BE2C (cell line): ENCODE results near the gene HTRA3.
"Not testable (repeated sequence)": the region's sequence is repeated elsewhere in the genome, so short reads cannot be mapped to it uniquely, and the experiment has no call there.

Source experiments
- DNase-seq: peaks from one replicate; pipeline ENCODE4 v3.0.0-alpha.2; 2020
- H3K27me3 ChIP-seq: fragments of 250-450 bp; sonication (Bioruptor Pico); 2 replicates; pipeline ENCODE4 v1.5.1; 2020; ENCODE audit warnings: mild to moderate bottlenecking
- H3K36me3 ChIP-seq: fragments of 250-450 bp; sonication (Bioruptor Pico); 2 replicates; pipeline ENCODE4 v1.5.1; 2020; ENCODE audit warnings: mild to moderate bottlenecking
- H3K4me1 ChIP-seq: fragments of 250-450 bp; sonication (Bioruptor Pico); 2 replicates; pipeline ENCODE4 v1.5.1; 2020
- H3K4me3 ChIP-seq: 2 replicates; pipeline ENCODE4 v1.5.1; 2011; ENCODE audit warnings: low read depth, low read length
- H3K9me3 ChIP-seq: fragments of 250-450 bp; sonication (Bioruptor Pico); 2 replicates; pipeline ENCODE4 v1.5.1; 2020
- TF ChIP-seq, protein P1 (sequence below): IDR thresholded peaks from 2 replicates; pipeline ENCODE4 v1.5.1; 2012; ENCODE audit warnings: mild to moderate bottlenecking, low read depth, low read length

The HTRA3 gene

DNA sequence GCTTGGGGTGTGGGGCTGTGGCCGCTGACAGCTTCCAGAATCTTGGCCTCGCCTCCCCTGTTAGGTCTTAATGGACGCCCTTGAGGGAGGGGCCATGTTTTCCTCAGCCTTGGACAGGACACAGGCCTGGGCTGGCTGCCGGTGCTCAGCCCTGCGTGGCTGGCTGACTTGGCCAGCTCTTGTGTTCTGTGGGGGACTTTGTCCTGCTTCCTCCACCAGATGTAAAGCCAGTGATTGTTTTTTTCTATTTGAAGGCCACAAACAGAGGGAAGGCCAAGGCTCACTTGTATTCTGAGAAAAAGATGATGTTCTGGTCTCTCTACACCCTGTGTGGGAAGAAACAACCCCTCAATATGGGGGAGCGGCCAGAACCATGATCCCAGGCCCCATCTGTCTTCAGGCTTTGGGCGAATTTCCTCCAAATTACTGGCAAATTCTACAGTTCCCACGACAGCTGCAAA is 71.3 kb downstream of the HTRA3 start:
- Histone ChIP-seq H3K4me3 (no peak overlapping the region), H3K36me3 (no peaks in the 10 kb centered on the region), H3K4me1 (no peaks in the 10 kb centered on the region), H3K9me3 (0 out of 2 replicates have a peak, but pooled peaks cover 3% of the 10 kb centered on the region), H3K27me3 (no peaks in the 10 kb centered on the region)
- TF ChIP-seq, protein P1, sequence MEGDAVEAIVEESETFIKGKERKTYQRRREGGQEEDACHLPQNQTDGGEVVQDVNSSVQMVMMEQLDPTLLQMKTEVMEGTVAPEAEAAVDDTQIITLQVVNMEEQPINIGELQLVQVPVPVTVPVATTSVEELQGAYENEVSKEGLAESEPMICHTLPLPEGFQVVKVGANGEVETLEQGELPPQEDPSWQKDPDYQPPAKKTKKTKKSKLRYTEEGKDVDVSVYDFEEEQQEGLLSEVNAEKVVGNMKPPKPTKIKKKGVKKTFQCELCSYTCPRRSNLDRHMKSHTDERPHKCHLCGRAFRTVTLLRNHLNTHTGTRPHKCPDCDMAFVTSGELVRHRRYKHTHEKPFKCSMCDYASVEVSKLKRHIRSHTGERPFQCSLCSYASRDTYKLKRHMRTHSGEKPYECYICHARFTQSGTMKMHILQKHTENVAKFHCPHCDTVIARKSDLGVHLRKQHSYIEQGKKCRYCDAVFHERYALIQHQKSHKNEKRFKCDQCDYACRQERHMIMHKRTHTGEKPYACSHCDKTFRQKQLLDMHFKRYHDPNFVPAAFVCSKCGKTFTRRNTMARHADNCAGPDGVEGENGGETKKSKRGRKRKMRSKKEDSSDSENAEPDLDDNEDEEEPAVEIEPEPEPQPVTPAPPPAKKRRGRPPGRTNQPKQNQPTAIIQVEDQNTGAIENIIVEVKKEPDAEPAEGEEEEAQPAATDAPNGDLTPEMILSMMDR = no peak
- DNase-seq = no peak

DNA sequence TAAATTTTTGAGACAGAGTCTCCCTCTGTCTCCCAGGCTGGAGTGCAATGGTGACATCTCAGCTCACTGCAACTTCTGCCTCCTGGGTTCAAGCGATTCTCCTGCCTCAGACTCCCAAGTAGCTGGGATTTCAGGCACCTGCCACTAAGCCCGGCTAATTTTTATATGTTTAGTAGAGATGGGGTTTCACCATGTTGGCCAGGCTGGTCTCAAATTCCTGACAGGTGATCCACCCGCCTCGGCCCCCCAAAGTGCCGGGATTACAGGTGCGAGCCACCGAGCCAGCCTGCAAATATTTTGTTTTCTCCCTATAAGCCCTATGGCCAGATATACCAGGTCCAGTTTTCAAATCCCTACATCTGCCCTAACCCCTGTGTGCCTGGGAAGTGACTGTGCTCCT is 71.7 kb downstream of the HTRA3 start:
- H3K4me1 ChIP-seq, H3K27me3 ChIP-seq, H3K9me3 ChIP-seq, DNase-seq, H3K36me3 ChIP-seq, H3K4me3 ChIP-seq: not testable (repeated sequence)

DNA sequence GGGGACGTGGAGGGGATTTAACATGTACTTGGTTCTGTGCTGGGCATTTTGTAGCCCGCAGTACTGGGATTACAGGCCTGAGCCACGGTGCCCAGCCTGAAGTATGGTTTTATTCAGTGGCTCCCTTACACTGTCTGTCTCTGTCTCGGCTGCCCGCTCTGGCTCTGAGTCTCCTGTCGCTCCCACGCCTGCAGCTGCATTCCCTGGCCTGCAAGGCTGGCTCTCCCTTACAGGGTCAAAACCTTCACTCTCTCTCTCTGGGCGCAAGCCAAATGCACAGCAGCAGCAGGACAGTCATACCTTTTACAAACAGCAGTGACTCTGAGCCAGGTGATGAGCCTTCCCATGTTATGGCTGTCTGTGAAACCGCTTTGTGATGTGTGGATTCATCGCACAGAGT is 72.1 kb downstream of the HTRA3 start:
- no peak for DNase-seq
- H3K4me3 ChIP-seq = no peak overlapping the region
- no peaks in the 10 kb centered on the region for H3K36me3 ChIP-seq
- no peaks in the 10 kb centered on the region for H3K4me1 ChIP-seq
- TF ChIP-seq, protein P1 = no peak
- H3K9me3 ChIP-seq = 0 out of 2 replicates have a peak, but pooled peaks cover 3% of the 10 kb centered on the region
- H3K27me3 ChIP-seq = no peaks in the 10 kb centered on the region

DNA sequence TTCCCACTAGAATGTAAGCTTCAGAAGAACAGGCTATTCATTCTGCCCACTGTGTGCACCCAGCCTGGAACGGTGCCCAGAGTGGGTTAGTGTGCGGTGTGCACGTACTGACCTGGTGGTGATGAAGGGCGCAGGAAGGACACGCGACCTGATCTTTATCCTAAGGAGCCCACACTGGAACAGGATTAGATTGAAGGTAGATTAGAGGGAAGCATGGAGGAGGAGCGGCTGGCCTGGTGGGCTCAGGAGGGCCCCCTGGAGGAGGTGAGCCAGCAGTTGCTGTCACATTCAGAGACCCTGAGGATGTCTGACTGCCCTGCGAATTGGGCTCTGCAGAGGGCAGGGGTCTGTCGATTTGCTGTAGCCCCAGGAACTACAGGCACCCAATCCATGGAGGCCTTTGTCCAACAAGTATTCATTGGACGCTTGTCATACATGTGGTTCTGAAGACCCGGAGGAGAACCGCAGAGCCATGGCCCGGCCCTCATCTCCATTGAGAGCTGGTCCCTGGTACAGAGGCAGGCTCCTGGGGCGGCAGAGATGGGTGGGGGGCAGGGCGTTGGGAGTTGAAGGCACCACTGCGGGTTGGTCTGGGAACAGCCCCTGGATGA is 73.2 kb downstream of the HTRA3 start:
- Histone ChIP-seq H3K27me3 (no peaks in the 10 kb centered on the region), H3K4me1 (no peaks in the 10 kb centered on the region), H3K4me3 (no peak overlapping the region), H3K9me3 (no peaks in the 10 kb centered on the region), H3K36me3 (no peaks in the 10 kb centered on the region)
- no peak for DNase-seq
- TF ChIP-seq, protein P1 = peak; percentile 53

DNA sequence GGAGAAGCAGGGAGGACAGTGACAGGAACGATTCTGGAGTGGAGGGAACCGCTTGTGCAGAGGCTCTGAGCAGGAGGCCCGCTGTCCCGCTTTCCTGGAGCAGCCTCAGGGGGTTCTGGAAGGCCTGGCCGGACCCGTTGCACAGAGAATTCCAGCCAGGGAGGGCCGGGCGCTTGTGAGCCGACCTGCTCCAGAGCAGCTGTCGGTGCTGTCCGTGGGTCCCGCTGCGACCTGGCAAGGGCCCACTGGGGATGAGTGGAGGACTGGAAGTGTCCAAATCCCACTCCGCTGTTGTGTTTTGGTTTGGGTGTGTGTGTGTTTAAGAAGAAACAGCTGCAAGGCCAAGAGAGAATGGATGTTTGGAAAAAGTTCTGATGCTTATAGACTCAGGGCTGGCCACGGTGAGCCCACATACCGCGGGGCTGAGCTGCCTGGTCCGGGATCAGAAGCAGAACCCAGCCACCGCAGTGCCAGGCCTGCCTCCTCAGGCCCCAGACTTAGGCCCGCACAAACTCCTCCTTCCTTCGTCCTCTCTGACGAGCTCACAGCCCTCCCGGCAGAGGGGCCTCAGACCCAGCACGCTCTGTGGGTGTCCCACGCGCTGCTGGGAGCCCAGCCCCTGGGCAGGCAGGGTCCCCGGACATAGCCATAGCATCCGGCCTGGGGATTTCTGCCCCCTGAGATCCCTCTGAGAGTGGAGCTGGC is 73.9 kb downstream of the HTRA3 start:
- TF ChIP-seq, protein P1 = no peak
- H3K27me3 ChIP-seq = no peaks in the 10 kb centered on the region
- no peak overlapping the region for H3K4me3 ChIP-seq
- H3K4me1 ChIP-seq = no peaks in the 10 kb centered on the region
- H3K36me3 ChIP-seq = no peaks in the 10 kb centered on the region
- no peak for DNase-seq
- no peaks in the 10 kb centered on the region for H3K9me3 ChIP-seq

DNA sequence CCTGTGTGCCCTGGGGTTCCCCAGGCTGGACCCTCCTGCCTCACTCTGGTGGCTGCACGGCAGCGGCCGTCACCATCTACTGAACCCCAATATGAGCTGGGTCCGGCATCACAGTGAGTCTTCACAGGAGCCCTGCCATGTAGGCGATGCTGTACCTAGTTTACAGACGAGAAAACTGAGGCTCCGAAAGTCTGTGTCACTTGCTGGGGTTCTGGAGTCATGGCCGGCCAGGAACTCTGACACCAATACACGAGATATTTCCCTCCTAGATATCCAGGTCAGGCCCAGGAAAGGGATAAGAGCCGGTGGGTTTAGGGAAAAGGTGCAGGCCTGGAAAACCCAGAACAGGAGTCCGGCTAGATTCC is 74.4 kb downstream of the HTRA3 start:
- no peaks in the 10 kb centered on the region for H3K36me3 ChIP-seq
- DNase-seq = no peak
- no peaks in the 10 kb centered on the region for H3K27me3 ChIP-seq
- no peak overlapping the region for H3K4me3 ChIP-seq
- TF ChIP-seq, protein P1 = no peak
- no peaks in the 10 kb centered on the region for H3K4me1 ChIP-seq
- H3K9me3 ChIP-seq = no peaks in the 10 kb centered on the region
